Spleen (tissue), 11 donors: Measurements from ENCODE around the gene PLXNB2. TPM values are rescaled to one million over a fixed set of nuclear protein-coding genes. Genes with fewer than 3 reads are reported as not detected.
"Not testable (repeated sequence)": the region's sequence is repeated elsewhere in the genome, so short reads cannot be mapped to it uniquely, and the experiment has no call there.

Source experiments
- DNase-seq: peaks from one replicate; pipeline ENCODE4 v3.0.0-alpha.2; 2020
- H3K27ac ChIP-seq, 8 donors: fragments of 200-600 bp; sonication (generic) in 7 of 8; 1 replicate in 4 of 8; 2 replicates in 4 of 8; pipeline versions ENCODE4 v1.5.0 to v1.8.0; 2016 to 2021; ENCODE audit warnings: inconsistent platforms in 4 of 8, mild to moderate bottlenecking in 4 of 8, moderate library complexity in 1 of 8
- H3K27me3 ChIP-seq, 7 donors: fragments of 200-600 bp; sonication (generic) in 6 of 7; replicated peaks in 1 of 7; 1 replicate in 4 of 7; 2 replicates in 3 of 7; pipeline versions ENCODE4 v1.5.0 to v1.8.0; 2016 to 2021; ENCODE audit warnings: inconsistent platforms in 3 of 7, mild to moderate bottlenecking in 1 of 7
- H3K36me3 ChIP-seq, 6 donors: fragments of 200-600 bp; sonication (generic) in 5 of 6; 1 replicate in 4 of 6; 2 replicates in 2 of 6; pipeline versions ENCODE4 v1.5.0 to v1.8.0; 2016 to 2021; ENCODE audit warnings: inconsistent platforms in 2 of 6
- H3K4me1 ChIP-seq, 6 donors: fragments of 200-600 bp; sonication (generic) in 5 of 6; 1 replicate in 3 of 6; 2 replicates in 3 of 6; pipeline versions ENCODE4 v1.5.0 to v1.8.0; 2016 to 2021; ENCODE audit warnings: inconsistent platforms in 3 of 6
- H3K4me3 ChIP-seq, 8 donors: fragments of 200-600 bp; sonication (generic) in 7 of 8; 1 replicate in 4 of 8; 2 replicates in 4 of 8; pipeline versions ENCODE4 v1.5.0 to v1.8.0; 2016 to 2021; ENCODE audit warnings: inconsistent platforms in 4 of 8, mild to moderate bottlenecking in 4 of 8, moderate library complexity in 2 of 8
- H3K9me3 ChIP-seq, 8 donors: fragments of 200-600 bp; sonication (generic) in 7 of 8; 1 replicate in 4 of 8; 2 replicates in 4 of 8; pipeline versions ENCODE4 v1.5.0 to v1.8.0; 2016 to 2021; ENCODE audit warnings: inconsistent platforms in 4 of 8
- POLR2A ChIP-seq, 3 donors: fragments of 450-650 bp; IDR thresholded peaks; one replicate each; pipeline ENCODE4 v1.5.1; 2017; ENCODE audit warnings: antibody characterized with exemption in 3 of 3, mild to moderate bottlenecking in 1 of 3
- POLR2AphosphoS5 ChIP-seq, 3 donors: sonication (generic); formaldehyde crosslinking; IDR thresholded peaks; one replicate each; pipeline ENCODE4 v1.5.1; 2017; ENCODE audit warnings: antibody characterized with exemption in 3 of 3
- WGBS, 5 donors: extraction: QIAGEN DNeasy Blood & Tissue Kit in 3 of 5; methylation state at CpG; one replicate each; pipeline versions ENCODE4 v1.1.5 to v1.1.7; 2013 to 2018; 5-methylcytosine and 5-hydroxymethylcytosine counted together
- intact Hi-C: fragments of 100-400 bp; cut with DNase I; formaldehyde crosslinking; loops from one replicate; pipeline ENCODE4 v1.15.0; 2023; ENCODE audit warnings: low total_unique reads
- polyA plus RNA-seq, 3 donors: library from polyadenylated mRNA; stranded (reverse); fragments of 200-250 nt; gene quantifications; one replicate each; pipeline ENCODE4 v1.2.1, GENCODE V29; 2013
- total RNA-seq, 7 donors: library from RNA; depleted of rRNA in 3 of 7; stranded (reverse); fragments of >200 nt in 3 of 7; fragmentation: NEBNext Ultra II Directional in 4 of 7; extraction: Animal tissue kit (Norgen Biotek cat#: 25700) in 4 of 7; gene quantifications; one replicate each; pipeline versions ENCODE4 v1.1.0 to v1.2.1, GENCODE V29; 2016 to 2021
- TF ChIP-seq, protein P1 (sequence below), 11 experiments: fragments of 200-600 bp in 7 of 11; fragments of 450-650 bp in 4 of 11; sonication (generic) in 4 of 11; IDR thresholded peaks in 8 of 11; conservative IDR thresholded peaks in 3 of 11; 1 replicate in 7 of 11; 2 replicates in 4 of 11; pipeline versions ENCODE4 v1.4.0 to v1.8.0; 2016 to 2021; ENCODE audit warnings: antibody characterized with exemption in 11 of 11, inconsistent platforms in 4 of 11, mild to moderate bottlenecking in 1 of 11
- donor health status: healthy with polysubstance abuse.
- donor health status: DM: no; HTN: no; CAD: no; lungs with moderate emphysema.
- donor health status: DM: no; HTN: no; CAD: no.
- donor health status: Bipolar disorder and iron deficiency.
- donor health status: healthy.
- donor health status: DM: no; HTN: no; CAD: no.
- donor health status: DM: yes; HTN: yes; CAD: no.

The PLXNB2 gene
- total and polyA plus RNA-seq, 10 donors = 41.9 to 382 (median 242) TPM

DNA sequence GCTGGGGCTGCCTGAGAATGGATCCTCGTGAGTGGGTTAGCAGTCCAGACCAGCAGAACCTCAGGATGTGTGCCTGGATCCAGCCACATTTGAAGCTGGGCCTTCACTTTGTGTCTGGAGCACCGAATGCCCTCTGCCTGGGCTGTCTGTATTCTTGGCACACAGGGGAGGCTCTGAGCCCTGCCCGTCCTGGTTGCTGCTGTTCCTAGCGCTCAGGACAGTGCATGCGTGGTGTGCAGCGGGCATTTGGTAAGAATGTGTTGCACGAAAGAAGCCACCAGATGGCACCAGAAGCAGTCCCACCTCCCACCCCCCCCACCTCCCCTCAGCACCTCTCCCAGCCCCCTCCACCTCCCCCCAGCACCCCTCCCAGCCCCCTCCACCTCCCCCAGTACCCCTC lies 33.1 kb downstream of the PLXNB2 start:
- Histone ChIP-seq H3K27ac (peak overlapping the region in 1 of 8 donors; percentile 26), H3K4me3 (no peak overlapping the region), H3K27me3 (peaks cover 0 to 38% (median 18%) of the 10 kb centered on the region in 7 donors), H3K9me3 (no peaks in the 10 kb centered on the region), H3K4me1 (peaks cover 18 to 76% (median 53%) of the 10 kb centered on the region in 6 donors), H3K36me3 (peaks cover 0 to 53% (median 38%) of the 10 kb centered on the region in 6 donors)
- TF ChIP-seq POLR2A (IDR thresholded peaks at IDR 0.05) = no peak
- TF ChIP-seq POLR2AphosphoS5 (IDR thresholded peaks at IDR 0.05) = peak in 1 of 3 donors; percentile 39
- TF ChIP-seq, protein P1, sequence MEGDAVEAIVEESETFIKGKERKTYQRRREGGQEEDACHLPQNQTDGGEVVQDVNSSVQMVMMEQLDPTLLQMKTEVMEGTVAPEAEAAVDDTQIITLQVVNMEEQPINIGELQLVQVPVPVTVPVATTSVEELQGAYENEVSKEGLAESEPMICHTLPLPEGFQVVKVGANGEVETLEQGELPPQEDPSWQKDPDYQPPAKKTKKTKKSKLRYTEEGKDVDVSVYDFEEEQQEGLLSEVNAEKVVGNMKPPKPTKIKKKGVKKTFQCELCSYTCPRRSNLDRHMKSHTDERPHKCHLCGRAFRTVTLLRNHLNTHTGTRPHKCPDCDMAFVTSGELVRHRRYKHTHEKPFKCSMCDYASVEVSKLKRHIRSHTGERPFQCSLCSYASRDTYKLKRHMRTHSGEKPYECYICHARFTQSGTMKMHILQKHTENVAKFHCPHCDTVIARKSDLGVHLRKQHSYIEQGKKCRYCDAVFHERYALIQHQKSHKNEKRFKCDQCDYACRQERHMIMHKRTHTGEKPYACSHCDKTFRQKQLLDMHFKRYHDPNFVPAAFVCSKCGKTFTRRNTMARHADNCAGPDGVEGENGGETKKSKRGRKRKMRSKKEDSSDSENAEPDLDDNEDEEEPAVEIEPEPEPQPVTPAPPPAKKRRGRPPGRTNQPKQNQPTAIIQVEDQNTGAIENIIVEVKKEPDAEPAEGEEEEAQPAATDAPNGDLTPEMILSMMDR (IDR thresholded peaks at IDR 0.05 in 8 of 11, conservative IDR thresholded peaks at IDR 0.05 in 3 of 11) = peak in 8 of 11 experiments; percentile 13 to 65 (median 46)
- intact Hi-C loops = loop anchor here (5.0 kb wide), 1 partner anchor 53 kb away; the partner anchor contains the start of gene DENND6B
- DNase-seq = no peak
- 17 to 27% (median 23%) methylated on average over 5 to 7 of the region's 7 CpGs for WGBS, 5 donors

DNA sequence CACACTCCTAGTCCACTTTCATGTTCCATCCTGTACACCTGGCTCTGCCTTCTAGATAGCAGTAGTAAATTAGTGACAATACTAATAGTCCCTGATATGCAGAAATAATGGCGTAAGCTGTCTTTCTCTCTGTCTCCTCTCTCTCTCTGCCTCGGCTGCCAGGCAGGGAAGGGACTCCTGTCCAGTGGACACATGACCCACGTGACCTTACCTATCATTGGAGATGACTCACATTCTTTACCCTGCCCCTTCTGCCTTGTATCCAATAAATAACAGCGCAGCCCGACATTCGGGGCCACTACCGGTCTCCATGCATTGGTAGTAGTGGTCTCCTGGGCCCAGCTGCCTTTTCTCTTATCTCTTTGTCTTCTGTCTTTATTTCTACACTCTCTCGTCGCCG lies 33.7 kb downstream of the PLXNB2 start:
- WGBS, 5 donors = 82 to 89% (median 86%) methylated on average over 10 of the region's 10 CpGs
- H3K27me3 ChIP-seq = peaks cover 0 to 43% (median 18%) of the 10 kb centered on the region in 7 donors
- not testable (repeated sequence) for H3K4me3 ChIP-seq, DNase-seq, H3K9me3 ChIP-seq
- H3K27ac ChIP-seq = peak overlapping the region in 1 of 8 donors; percentile 26
- H3K4me1 ChIP-seq = peaks cover 18 to 81% (median 56%) of the 10 kb centered on the region in 6 donors
- TF ChIP-seq POLR2AphosphoS5 (IDR thresholded peaks at IDR 0.05) = peak in 1 of 3 donors; percentile 2
- intact Hi-C loops = loop anchor here (5.0 kb wide), 1 partner anchor 54 kb away; the partner anchor contains the start of gene DENND6B
- peaks cover 0 to 47% (median 32%) of the 10 kb centered on the region in 6 donors for H3K36me3 ChIP-seq

DNA sequence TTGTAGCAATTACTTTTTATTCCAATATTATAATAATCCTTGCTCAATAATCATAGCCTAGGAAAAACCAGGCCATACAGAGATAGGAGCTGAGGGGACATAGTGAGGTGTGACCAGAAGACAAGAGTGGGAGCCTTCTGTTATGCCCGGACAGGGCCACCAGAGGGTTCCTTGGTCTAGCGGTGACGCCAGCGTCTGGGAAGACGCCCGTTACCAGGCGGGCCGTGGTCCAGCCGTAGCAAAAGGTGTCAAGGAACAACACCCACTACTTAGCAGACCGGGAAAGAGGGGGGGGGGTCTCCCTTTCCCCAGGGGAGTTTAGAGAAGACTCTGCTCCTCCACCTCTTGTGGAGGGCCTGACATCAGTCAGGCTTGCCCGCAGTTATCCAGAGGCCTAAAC lies 34.1 kb downstream of the PLXNB2 start:
- H3K27me3 ChIP-seq = peaks cover 0 to 47% (median 18%) of the 10 kb centered on the region in 7 donors
- peaks cover 0 to 43% (median 28%) of the 10 kb centered on the region in 6 donors for H3K36me3 ChIP-seq
- not testable (repeated sequence) for DNase-seq, H3K4me3 ChIP-seq, H3K27ac ChIP-seq, H3K9me3 ChIP-seq
- 52 to 100% (median 67%) methylated on average over 1 to 11 of the region's 11 CpGs for WGBS, 5 donors
- peaks cover 18 to 85% (median 59%) of the 10 kb centered on the region in 6 donors for H3K4me1 ChIP-seq
- intact Hi-C loops = loop anchor here (5.0 kb wide), 1 partner anchor 54 kb away; the partner anchor contains the start of gene DENND6B

DNA sequence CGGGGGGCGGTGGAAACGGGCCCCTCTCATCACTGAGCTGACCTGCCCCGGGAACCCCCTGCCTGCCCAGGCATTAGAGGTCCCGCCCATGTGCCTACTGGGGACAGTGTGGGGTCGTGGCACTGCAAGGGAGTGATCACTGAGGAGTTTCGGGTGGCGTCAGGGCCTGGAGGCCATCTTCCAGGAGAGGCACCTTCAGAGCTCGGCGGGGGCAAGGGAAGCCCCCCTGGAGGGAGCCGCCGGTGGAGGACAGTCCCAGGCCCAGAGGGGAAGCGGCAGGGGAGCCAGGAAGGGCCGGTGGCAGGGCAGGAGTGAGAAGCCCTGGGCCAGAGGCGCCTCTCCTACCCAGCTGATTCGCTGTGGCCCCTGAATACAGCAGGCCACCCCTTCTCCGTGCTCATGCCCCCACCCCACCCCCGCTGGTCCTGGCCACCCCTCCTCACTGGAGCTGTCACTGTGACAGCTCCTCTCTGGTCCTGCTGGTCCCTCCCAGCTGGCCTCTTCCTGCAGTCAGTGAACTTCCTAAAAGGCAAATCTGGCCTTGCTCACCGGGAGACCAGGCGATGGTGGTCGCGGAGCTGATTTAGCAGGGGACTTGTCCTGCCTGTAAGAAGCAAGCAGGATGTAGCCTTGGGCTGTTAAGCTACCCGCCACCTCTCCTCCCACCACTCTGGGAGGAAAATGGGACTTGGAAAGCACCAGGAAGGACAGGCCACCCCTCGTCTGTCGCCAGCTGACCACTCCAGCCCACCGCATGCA lies 35.2 kb downstream of the PLXNB2 start:
- peaks cover 0 to 5% (median 0%) of the 10 kb centered on the region in 8 donors for H3K9me3 ChIP-seq
- peak overlapping the region in 6 of 8 donors; percentile 50 to 77 (median 55) for H3K4me3 ChIP-seq
- WGBS, 5 donors = 37 to 56% (median 44%) methylated on average over 14 to 26 of the region's 26 CpGs
- peak overlapping the region in 6 of 8 donors; percentile 36 to 78 (median 50) for H3K27ac ChIP-seq
- H3K27me3 ChIP-seq = peaks cover 0 to 59% (median 18%) of the 10 kb centered on the region in 7 donors
- H3K36me3 ChIP-seq = peaks cover 0 to 32% (median 17%) of the 10 kb centered on the region in 6 donors
- intact Hi-C loops = loop anchor here (5.0 kb wide), 1 partner anchor 55 kb away; the partner anchor contains the start of gene DENND6B
- peaks cover 18 to 93% (median 66%) of the 10 kb centered on the region in 6 donors for H3K4me1 ChIP-seq
- no peak for DNase-seq
- TF ChIP-seq POLR2AphosphoS5 (IDR thresholded peaks at IDR 0.05) (peak in 2 of 3 donors; percentile 6 to 37), POLR2A (IDR thresholded peaks at IDR 0.05) (no peak)
- TF ChIP-seq, protein P1 (IDR thresholded peaks at IDR 0.05 in 8 of 11, conservative IDR thresholded peaks at IDR 0.05 in 3 of 11) = peak in 2 of 11 experiments; percentile 23 to 27
